Subcutaneous adipose tissue (tissue), 4 donors: ENCODE results near the gene ZNF597. TPM values are rescaled to one million over a fixed set of nuclear protein-coding genes. Genes with fewer than 3 reads are reported as not detected.

Experiments used
- CTCF ChIP-seq: fragments of 450-650 bp; IDR thresholded peaks from one replicate; pipeline ENCODE4 v1.5.1; 2016; ENCODE audit warnings: low read depth, mild to moderate bottlenecking, control low read depth, antibody characterized with exemption, moderate library complexity
- total RNA-seq, 4 donors: library from RNA; depleted of rRNA; stranded (reverse); fragments of >200 nt; gene quantifications; one replicate each; pipeline ENCODE4 v1.1.0, GENCODE V29; 2016

ZNF597 gene
- total RNA-seq, 4 donors from 2014 or later, result 1.9 to 2.5 (median 2.2) TPM

DNA sequence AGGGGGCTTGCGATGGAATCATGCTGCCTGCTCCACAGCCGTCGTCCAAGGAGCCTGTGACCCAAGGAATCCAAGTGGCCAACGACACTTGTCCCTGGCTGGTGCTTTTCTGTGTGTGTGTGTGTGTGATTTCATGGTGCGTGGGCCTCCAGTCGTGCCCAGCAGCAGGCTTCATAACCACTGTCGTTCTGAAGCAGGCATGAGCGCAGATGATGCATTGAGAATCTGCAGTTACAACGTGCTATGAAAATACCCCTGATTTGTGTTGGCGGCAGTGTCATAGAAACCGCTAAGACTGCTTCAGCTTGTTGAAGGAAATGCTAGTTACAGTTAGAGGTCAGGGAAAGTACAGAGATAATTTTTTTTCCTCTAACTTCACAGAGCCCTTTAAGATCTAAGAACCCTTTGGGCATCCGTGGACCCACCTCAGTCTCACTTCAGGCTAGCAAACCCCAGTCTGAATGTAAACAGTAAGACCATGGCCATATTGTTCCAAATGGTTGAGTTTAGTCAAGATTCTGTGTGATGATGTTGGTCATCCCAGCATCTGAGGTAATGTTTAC, 36.4 kb upstream of the ZNF597 start:
- no peak for TF ChIP-seq CTCF

DNA sequence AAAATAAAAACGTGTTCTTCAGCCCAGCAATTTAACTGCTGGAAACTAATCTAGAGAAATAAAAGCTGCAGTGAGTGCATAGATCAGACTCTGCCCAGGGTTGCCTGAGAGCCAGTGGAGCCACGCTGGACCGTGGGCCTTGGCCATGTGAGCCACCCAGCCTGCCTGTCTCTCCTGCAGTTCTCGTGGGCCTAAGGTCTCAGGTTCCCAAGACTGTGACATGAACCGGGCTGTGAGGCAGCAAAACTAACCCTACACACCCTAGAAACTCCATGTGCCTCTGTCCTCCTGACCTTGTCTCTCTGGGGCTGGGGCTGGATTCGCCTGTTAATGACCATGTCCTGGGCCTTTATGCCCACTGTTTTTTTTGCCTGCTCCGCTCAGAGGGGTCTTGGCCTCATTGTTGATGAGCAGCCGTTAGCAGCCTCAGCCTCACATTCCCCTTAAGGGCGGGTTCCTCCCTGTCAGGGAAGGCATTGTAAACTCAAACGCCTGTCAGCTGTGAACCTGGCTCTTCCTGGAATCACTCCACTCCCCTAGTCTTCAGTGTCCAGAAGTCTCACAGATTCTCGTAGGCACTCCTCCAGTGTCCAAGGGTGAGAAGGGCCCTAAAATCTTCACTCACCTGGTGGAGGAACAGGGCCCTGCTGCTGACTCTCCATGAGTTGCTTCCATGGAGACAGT, 35.1 kb upstream of the ZNF597 start:
- TF ChIP-seq CTCF, result no peak

GRCh38 chr16:3476409-3476808, 33.1 kb upstream of the ZNF597 start:
- no peak for TF ChIP-seq CTCF

GRCh38 chr16:3475604-3476375, 32.5 kb upstream of the ZNF597 start:
- TF ChIP-seq CTCF, result no peak

DNA sequence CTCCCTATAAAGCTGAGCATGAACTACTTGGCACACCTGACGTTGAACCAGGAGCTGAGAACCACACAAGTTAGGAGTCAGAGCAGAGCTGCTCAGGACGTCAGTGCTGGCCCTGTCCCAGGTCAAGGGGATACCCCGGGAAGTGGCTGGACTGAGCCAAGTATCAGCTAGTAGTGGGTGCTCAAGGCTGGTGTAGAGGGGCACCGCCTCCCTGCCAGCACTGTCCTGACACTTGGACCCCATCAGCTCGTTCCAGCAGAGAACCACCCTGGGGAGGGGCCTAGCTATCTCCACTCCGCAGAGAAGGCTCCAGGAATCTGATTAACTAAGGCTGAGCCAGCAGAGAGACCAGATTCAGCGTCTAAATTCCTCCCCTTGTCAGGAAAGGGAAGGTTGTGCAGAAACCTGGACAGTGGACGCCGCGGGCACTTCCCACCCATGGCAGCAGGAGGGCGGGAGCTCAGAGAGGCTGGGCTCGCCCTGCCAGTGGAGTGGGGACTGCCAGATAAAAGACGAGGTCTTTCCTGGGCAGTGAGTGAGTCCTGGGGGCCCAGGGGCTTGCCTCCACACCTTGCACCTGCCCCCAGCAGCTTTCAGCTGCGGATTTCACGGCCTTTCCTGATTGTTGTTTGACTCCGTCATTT, 31.0 kb upstream of the ZNF597 start:
- no peak for TF ChIP-seq CTCF

DNA sequence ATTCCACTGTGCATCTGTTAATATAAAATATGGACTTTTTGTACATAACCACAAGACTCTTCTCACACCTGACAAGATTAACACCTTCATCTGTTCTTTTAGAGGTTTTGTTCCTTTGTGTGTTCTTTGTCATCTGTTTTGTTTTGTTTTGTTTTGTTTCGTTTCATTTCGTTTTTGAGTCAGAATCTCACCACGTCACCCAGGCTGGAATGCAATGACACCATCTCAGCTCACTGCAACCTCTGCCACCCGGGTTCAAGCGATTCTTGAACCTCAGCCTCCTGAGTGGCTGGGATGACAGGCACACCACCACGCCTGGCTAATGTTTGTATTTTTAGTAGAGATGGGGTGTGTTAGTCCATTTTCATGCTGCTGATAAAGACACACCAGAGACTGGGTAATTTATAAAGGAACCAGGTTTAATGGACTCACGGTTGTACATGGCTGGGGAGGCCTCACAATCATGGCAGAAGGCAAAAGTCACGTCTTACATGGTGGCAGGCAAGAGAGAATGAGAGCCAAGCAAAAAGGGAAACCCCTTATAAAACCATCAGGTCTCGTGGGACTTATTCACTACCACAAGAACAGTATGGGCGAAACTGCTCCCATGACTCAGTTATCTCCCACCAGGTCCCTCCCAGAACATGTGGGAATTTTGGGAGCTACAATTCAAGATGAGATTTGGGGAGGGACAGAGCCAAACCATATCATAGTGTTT, 29.7 kb upstream of the ZNF597 start:
- TF ChIP-seq CTCF, result no peak
